HG03060 (cell line): ENCODE data around the gene PKD1L1.

Experiments
- ATAC-seq: cut with Tn5 transposase; IDR thresholded peaks from one replicate; pipeline ENCODE4 v1.9.1; 2021; ENCODE audit warnings: low read depth, moderate number of reproducible peaks; ENCODE audit not compliant: unreplicated experiment

Gene PKD1L1

GRCh38 chr7:47832105-47832715, 116.1 kb downstream of the PKD1L1 start:
- no peak for ATAC-seq

GRCh38 chr7:47830015-47830414, 118.3 kb downstream of the PKD1L1 start:
- ATAC-seq, result no peak

- ATAC-seq, result no peak
Observed at GRCh38 chr7:47827871-47828270, 120.4 kb downstream of the PKD1L1 start.

GRCh38 chr7:47827351-47827756, 120.9 kb downstream of the PKD1L1 start:
- no peak for ATAC-seq

- ATAC-seq, result no peak
Observed at GRCh38 chr7:47826754-47827153, 121.5 kb downstream of the PKD1L1 start.

- no peak for ATAC-seq
Observed at GRCh38 chr7:47819607-47819920, 128.7 kb downstream of the PKD1L1 start.

- no peak for ATAC-seq
Observed at GRCh38 chr7:47818796-47819606, 129.3 kb downstream of the PKD1L1 start.

GRCh38 chr7:47817917-47818316, 130.3 kb downstream of the PKD1L1 start:
- no peak for ATAC-seq

- ATAC-seq, result no peak
Observed at GRCh38 chr7:47816647-47817046, 131.6 kb downstream of the PKD1L1 start.

GRCh38 chr7:47815867-47816266, 132.4 kb downstream of the PKD1L1 start:
- ATAC-seq, result no peak

- no peak for ATAC-seq
Observed at GRCh38 chr7:47814905-47815613, 133.2 kb downstream of the PKD1L1 start.

- no peak for ATAC-seq
Observed at GRCh38 chr7:47813620-47814260, 134.5 kb downstream of the PKD1L1 start.

GRCh38 chr7:47812429-47813136, 135.7 kb downstream of the PKD1L1 start:
- no peak for ATAC-seq

GRCh38 chr7:47811632-47812380, 136.5 kb downstream of the PKD1L1 start:
- ATAC-seq, result no peak

GRCh38 chr7:47809387-47809786, 138.9 kb downstream of the PKD1L1 start:
- no peak for ATAC-seq

GRCh38 chr7:47808321-47808720, 139.9 kb downstream of the PKD1L1 start:
- no peak for ATAC-seq

- ATAC-seq, result no peak
Observed at GRCh38 chr7:47807756-47808155, 140.5 kb downstream of the PKD1L1 start.

- ATAC-seq, result no peak
Observed at GRCh38 chr7:47807126-47807525, 141.1 kb downstream of the PKD1L1 start.

- no peak for ATAC-seq
Observed at GRCh38 chr7:47806701-47807103, 141.6 kb downstream of the PKD1L1 start.
